Fibroblast of peridontal ligament (primary cell): ENCODE data around the gene TCEAL7.

Experiments
- DNase-seq: peaks from one replicate; pipeline ENCODE4 v3.0.0-alpha.2; 2010; ENCODE audit errors: extremely low read depth

TCEAL7 gene

GRCh38 chrX:103367502-103367901 lies 37.5 kb downstream of the TCEAL7 start:
- no peak for DNase-seq

DNA sequence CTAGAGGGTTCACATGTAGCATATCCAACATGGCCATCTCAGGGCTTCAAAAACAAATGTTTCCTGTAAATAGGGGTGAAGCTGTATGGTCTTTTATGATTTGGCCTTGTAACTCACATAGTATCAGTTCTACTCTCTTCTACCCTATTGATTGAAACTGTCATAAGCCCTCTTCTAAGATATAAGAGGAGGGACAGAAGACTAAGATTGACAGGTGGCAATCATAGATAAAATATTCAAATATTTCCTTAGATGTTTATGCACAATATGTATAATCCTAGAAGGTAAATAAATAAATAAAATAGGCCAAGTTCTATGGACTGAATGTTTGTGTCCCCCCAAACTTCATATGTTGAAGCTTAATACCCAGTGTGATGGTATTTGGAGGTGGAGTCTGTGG lies 39.4 kb downstream of the TCEAL7 start:
- DNase-seq, result no peak

DNA sequence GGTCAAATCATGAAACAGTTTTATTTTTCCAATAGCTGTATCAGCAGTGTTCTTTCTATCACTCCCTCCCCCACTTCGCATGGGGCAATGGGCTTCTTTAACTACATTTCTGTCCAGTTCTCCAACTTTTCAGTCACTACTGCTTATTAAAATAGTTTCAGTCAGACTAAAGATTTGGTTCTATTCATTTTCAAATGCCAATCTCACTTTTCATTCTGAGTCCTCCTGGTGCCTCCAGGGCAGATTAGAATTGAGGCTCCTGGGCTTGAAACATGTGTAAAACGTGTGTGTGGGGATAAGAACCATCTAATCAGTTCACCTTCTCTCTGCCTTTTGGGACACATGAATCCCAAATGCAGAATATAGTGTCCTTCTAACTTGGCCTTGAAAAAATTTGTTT lies 42.8 kb downstream of the TCEAL7 start:
- DNase-seq, result no peak

DNA sequence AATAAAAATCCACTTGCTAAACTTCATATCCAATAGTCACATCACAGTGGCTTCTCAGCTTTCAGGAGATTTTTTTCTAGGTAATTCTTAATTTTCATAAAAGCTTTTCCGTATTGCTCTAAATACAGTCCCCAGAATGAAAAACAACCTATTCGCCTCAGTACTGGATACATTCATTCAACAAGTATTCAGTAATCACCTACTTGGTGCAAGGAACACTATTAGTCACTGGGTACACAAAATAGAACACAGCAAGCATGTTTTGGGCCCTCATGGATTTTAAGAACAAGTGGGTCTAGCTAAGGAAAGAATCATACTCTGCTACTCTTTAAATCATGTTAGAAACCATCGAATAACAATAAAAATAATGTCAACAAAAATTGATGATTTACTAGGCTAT lies 43.5 kb downstream of the TCEAL7 start:
- DNase-seq, result no peak

DNA sequence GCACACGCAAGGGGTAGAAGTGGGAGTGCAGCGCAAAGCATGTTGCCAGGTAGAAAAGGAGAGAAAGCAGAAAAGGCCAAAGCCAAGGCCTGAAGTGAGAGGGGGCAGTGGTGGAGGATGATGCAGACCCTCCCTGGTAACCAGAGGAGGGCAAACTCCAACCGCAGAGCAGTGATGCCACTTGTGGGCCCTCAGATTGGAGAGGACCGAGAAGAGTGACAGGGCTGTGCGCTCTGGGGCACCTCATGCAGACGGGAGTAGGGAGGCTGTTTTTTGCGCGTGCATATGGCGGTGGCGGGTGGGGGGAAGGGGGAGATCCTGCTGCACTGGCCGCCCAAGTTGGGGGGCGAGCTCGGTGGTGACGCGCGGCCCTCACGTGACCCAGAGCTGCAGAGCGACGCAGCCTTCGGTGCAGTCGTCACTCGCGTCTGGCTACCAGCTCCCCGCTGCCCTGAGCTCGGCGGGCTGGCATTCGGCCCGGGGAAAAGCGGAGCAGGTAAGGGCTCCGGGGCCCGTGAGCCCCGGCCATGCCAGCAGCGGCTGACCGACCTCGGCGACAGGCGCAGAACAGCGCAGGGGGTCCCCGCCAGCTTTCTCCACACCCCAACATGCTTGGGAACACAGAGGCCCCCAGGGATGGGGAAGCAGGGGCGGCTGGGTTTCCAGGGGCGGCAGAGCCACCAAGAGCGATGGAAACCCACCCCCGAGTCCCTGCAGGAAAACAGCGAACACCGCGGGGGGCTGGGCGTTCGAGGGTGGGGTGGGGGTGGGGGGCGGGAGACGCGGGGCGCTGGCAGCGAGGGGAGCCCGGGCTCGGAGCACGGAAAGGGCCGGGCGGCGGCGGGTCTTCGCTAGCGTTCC lies 46.3 kb downstream of the TCEAL7 start, which contains the start of gene BEX3:
Gene BEX3 (plus strand): TSS at position 421 of the 861 bp plus-strand sequence. CDS start 984 bp downstream, outside the sequence.
- peak; percentile 53 for DNase-seq

DNA sequence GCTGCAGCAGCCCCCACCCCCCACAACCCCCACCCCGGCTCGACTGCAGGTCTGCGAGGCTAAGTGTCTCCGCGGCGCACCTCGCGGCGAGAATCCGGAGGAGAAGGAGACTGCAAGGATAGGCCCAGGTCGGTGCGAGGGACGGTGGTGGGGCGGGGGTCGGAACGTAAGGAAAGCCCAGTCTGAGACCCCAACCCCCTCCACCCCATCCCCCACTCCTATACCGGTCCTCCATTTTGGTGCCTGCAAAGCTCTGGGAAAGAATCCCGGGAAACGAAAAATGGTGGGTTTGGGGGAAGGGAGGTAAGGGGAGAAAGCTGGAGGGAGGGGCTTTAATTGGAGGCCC lies 46.9 kb downstream of the TCEAL7 start:
- DNase-seq, result peak; percentile 44

- DNase-seq, result peak; percentile 54
Observed at GRCh38 chrX:103378990-103379389, 49.0 kb downstream of the TCEAL7 start.
